ENCODE results near the gene IDE. TPM values are rescaled to one million over a fixed set of nuclear protein-coding genes. Genes with fewer than 3 reads are reported as not detected.
A peak's percentile ranks its signal among the peaks of the same experiment; 100 is the strongest.

Gene IDE
- total RNA-seq, 2 donors from 2014 or later = 39.0 to 44.8 TPM

- TF ChIP-seq, protein P1, sequence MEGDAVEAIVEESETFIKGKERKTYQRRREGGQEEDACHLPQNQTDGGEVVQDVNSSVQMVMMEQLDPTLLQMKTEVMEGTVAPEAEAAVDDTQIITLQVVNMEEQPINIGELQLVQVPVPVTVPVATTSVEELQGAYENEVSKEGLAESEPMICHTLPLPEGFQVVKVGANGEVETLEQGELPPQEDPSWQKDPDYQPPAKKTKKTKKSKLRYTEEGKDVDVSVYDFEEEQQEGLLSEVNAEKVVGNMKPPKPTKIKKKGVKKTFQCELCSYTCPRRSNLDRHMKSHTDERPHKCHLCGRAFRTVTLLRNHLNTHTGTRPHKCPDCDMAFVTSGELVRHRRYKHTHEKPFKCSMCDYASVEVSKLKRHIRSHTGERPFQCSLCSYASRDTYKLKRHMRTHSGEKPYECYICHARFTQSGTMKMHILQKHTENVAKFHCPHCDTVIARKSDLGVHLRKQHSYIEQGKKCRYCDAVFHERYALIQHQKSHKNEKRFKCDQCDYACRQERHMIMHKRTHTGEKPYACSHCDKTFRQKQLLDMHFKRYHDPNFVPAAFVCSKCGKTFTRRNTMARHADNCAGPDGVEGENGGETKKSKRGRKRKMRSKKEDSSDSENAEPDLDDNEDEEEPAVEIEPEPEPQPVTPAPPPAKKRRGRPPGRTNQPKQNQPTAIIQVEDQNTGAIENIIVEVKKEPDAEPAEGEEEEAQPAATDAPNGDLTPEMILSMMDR (IDR thresholded peaks at IDR 0.05) = peak; percentile 19
- H3K4me3 ChIP-seq = peak overlapping the region; percentile 35
- no peaks in the 10 kb centered on the region for H3K9me3 ChIP-seq
- peak; percentile 49 for DNase-seq
- H3K4me1 ChIP-seq = no peaks in the 10 kb centered on the region
- H3K27ac ChIP-seq = no peak overlapping the region
- intact Hi-C loops (cut with DNase I) = no loop called here
- no peaks in the 10 kb centered on the region for H3K36me3 ChIP-seq
- no peak overlapping the region for H3K9ac ChIP-seq (ENCODE audit: low read depth in 2 of 2, low read length in 2 of 2)
- H3K27me3 ChIP-seq = peaks cover 7% of the 10 kb centered on the region
Measured at GRCh38 chr10:92419740-92420545, 153.9 kb downstream of the IDE start.

DNA sequence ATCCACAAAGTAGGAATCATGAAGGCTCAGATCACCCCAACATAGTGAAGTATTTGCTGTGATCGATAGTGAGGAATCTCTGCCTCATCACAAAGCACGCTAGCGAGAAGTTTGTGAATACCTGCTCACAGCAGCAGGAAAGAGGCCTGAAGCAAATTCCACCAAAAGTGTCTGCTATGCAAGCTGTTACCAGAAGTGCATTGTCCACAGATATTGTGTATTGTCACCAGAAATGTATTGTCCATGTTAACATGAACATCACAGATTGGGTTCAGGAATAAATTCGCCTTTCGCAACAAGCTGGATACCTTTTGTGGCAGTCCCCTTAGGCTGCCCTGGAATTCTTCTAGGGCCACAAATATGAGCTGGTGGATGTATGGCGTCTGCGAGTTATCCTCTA is 155.0 kb downstream of the IDE start:
- H3K9ac ChIP-seq (ENCODE audit: low read depth in 2 of 2, low read length in 2 of 2) = no peak overlapping the region
- no peaks in the 10 kb centered on the region for H3K9me3 ChIP-seq
- intact Hi-C loops (cut with DNase I) = no loop called here
- no peak for DNase-seq
- H3K4me1 ChIP-seq = no peaks in the 10 kb centered on the region
- no peak overlapping the region for H3K27ac ChIP-seq
- H3K4me3 ChIP-seq = no peak overlapping the region
- no peaks in the 10 kb centered on the region for H3K36me3 ChIP-seq
- H3K27me3 ChIP-seq = peaks cover 7% of the 10 kb centered on the region
- TF ChIP-seq, protein P1 (IDR thresholded peaks at IDR 0.05) = no peak

DNA sequence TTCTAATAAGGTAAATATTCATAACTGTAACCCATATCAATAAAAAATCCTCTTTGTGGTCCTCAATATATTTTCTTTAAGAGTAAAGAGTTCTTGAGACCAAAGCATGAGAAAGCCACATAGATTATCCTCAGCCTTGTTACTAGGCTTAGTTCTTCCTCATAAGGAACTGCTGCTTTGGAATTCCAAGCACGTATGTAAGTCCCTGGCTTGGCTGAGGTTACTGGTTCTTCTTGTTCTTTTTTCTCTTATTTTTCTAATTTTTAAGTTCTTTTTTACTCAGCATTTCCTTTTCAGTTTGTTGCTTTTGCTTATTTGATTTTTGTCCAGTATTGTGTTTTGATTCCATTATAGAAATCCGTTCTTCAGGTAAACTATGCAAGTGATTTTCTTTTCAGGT is 155.7 kb downstream of the IDE start:
- DNase-seq = no peak
- H3K4me1 ChIP-seq = no peaks in the 10 kb centered on the region
- no peak overlapping the region for H3K27ac ChIP-seq
- no peak overlapping the region for H3K9ac ChIP-seq (ENCODE audit: low read depth in 2 of 2, low read length in 2 of 2)
- TF ChIP-seq, protein P1 (IDR thresholded peaks at IDR 0.05) = no peak
- H3K9me3 ChIP-seq = no peaks in the 10 kb centered on the region
- H3K4me3 ChIP-seq = no peak overlapping the region
- H3K27me3 ChIP-seq = peaks cover 7% of the 10 kb centered on the region
- H3K36me3 ChIP-seq = no peaks in the 10 kb centered on the region
- intact Hi-C loops (cut with DNase I) = no loop called here

DNA sequence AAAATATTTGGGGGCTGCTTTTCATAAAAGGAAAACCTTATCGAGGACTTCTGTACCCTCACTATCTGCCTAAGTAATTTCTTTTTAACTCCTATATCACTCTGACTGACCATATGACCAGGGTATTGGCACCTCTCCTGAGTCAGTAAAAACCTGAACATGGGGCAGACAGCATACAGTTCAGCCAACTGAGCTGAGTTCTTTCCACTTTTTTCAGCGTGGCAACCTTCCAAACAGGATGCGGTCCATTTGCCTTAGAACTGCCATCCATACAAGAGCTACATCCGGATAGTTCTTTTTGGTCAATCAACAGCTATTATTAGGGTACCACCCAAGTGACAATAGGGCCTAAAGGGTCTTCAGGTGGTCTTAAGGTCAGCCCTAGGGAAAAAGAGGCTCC is 160.4 kb downstream of the IDE start:
- no peaks in the 10 kb centered on the region for H3K36me3 ChIP-seq
- TF ChIP-seq, protein P1 (IDR thresholded peaks at IDR 0.05) = no peak
- H3K4me1 ChIP-seq = no peaks in the 10 kb centered on the region
- H3K9me3 ChIP-seq = no peaks in the 10 kb centered on the region
- H3K27me3 ChIP-seq = no peaks in the 10 kb centered on the region
- no peak overlapping the region for H3K27ac ChIP-seq
- DNase-seq = no peak
- intact Hi-C loops (cut with DNase I) = no loop called here
- no peak overlapping the region for H3K9ac ChIP-seq (ENCODE audit: low read depth in 2 of 2, low read length in 2 of 2)
- H3K4me3 ChIP-seq = no peak overlapping the region

DNA sequence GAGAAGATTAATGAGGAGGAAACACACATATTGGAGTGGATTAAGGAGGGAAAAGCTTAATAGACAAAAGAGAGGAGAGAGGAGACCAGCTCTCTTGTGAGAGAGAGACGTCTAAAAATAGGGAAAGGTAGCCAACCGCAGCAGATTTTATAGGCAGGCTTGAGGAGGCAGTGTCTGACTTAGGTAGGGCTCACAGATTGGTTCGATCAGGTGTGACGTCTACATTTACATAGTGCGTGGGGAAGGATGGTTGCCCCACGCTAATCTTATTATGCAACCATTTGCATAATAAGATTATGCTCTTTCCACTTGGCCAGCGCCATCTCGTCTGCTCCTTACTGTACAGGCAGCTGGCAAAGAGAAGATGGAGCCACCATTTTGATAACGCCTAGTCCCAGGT is 160.9 kb downstream of the IDE start:
- H3K27ac ChIP-seq = no peak overlapping the region
- intact Hi-C loops (cut with DNase I) = no loop called here
- H3K9me3 ChIP-seq = no peaks in the 10 kb centered on the region
- H3K36me3 ChIP-seq = no peaks in the 10 kb centered on the region
- H3K27me3 ChIP-seq = no peaks in the 10 kb centered on the region
- TF ChIP-seq, protein P1 (IDR thresholded peaks at IDR 0.05) = no peak
- no peaks in the 10 kb centered on the region for H3K4me1 ChIP-seq
- H3K4me3 ChIP-seq = no peak overlapping the region
- DNase-seq = no peak
- no peak overlapping the region for H3K9ac ChIP-seq (ENCODE audit: low read depth in 2 of 2, low read length in 2 of 2)

All from colonic mucosa (tissue), 4 donors.